ENCODE data around the gene KIFC3. TPM values are rescaled to one million over a fixed set of nuclear protein-coding genes. Genes with fewer than 3 reads are reported as not detected.

The KIFC3 gene
- total RNA-seq, 8 experiments from 2014 or later: 2.7 to 32.4 (median 8.2) TPM

GRCh38 chr16:57834936-57835335, 32.6 kb upstream of the KIFC3 start:
- H3K27ac ChIP-seq: no peak overlapping the region
- peak in 6 of 8 experiments; percentile 25 to 73 (median 54) for ATAC-seq (replicated peaks in 6 of 8)
- peaks cover 26 to 28% of the 10 kb centered on the region in 2 donors for H3K4me1 ChIP-seq (replicated peaks in 1 of 2)
- H3K4me3 ChIP-seq: no peak overlapping the region
- in situ Hi-C loops (cut with MboI; ENCODE audit: low pct_unique_long_range_greater_than_20kb in 2 of 9, low sequenced_read_pairs in 9 of 9, unreplicated experiment in 9 of 9): no loop called here
- 0 to 47% (median 24%) methylated on average over 1 to 5 of the region's 5 CpGs; no CpG with 5 or more reads in 3 of the 10 experiments for WGBS, 10 experiments

DNA sequence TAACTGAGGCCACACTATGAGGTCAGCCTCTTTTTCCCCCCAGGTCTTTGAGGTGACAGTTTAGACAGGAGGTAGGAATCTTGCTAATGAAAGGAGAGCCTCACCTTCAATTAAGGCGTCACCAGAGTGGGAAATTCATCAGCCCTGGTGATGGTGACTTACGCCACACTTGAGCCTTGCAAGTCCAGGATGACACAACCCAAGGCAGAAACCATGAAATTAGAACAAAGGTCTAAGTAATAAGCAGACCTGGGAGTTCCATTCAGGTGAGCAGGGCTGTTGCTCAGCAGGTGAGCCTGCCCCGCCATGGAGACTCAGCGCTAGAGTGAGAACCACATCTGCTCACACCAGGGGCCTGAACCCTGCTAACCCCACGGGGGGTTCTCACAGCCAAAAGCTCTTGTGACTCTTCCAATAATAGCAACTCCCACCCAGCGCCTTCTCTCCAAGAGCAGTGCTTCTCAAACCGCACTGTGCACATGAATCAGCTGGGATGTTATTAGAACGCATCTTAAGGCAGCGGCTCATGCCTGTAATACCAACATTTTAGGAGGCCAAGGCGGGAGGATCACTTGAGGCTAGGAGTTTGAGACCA, 28.7 kb upstream of the KIFC3 start:
- H3K4me3 ChIP-seq: no peak overlapping the region
- H3K27ac ChIP-seq: no peak overlapping the region
- in situ Hi-C loops (cut with MboI; ENCODE audit: low pct_unique_long_range_greater_than_20kb in 2 of 9, low sequenced_read_pairs in 9 of 9, unreplicated experiment in 9 of 9): no loop called here
- H3K4me1 ChIP-seq (replicated peaks in 1 of 2): peaks cover 7 to 8% of the 10 kb centered on the region in 2 donors
- 74 to 100% (median 86%) methylated on average over 1 to 9 of the region's 10 CpGs; no CpG with 5 or more reads in 1 of the 10 experiments for WGBS, 10 experiments
- no peak for ATAC-seq (replicated peaks in 6 of 8)

DNA sequence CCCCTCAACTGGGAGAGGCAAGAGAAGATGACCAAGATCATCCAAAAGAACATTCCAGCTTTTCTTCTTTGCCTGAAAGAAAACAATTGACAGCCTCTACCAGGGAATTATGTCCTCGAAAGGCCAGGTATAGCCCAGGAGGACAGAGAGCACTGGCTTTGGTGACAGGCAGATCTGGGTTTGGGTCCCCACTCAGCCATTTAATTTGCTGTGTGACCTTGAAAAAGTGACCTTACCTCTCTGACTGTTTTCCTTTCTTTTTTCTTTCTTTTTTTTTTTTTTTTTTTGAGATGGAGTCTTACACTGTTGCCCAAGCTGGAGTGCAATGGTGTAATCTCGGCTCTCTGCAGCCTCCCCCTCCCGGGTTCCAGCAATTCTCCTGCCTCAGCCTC, 27.7 kb upstream of the KIFC3 start:
- Histone ChIP-seq H3K4me3 (no peak overlapping the region), H3K27ac (no peak overlapping the region), H3K4me1 (replicated peaks in 1 of 2) (peaks cover 4 to 5% of the 10 kb centered on the region in 2 donors)
- WGBS, 10 experiments: 5 to 83% (median 67%) methylated on average over 1 to 3 of the region's 3 CpGs; no CpG with 5 or more reads in 1 of the 10 experiments
- in situ Hi-C loops (cut with MboI; ENCODE audit: low pct_unique_long_range_greater_than_20kb in 2 of 9, low sequenced_read_pairs in 9 of 9, unreplicated experiment in 9 of 9): no loop called here
- no peak for ATAC-seq (replicated peaks in 6 of 8)

GRCh38 chr16:57828272-57829161, 26.2 kb upstream of the KIFC3 start:
- H3K4me1 ChIP-seq (replicated peaks in 1 of 2): no peaks in the 10 kb centered on the region
- 22 to 92% (median 54%) methylated on average over 1 to 6 of the region's 13 CpGs; no CpG with 5 or more reads in 2 of the 10 experiments for WGBS, 10 experiments
- H3K27ac ChIP-seq: no peak overlapping the region
- H3K4me3 ChIP-seq: no peak overlapping the region
- no peak for ATAC-seq (replicated peaks in 6 of 8)
- in situ Hi-C loops (cut with MboI; ENCODE audit: low pct_unique_long_range_greater_than_20kb in 2 of 9, low sequenced_read_pairs in 9 of 9, unreplicated experiment in 9 of 9): no loop called here

- WGBS, 10 experiments: 31 to 100% (median 73%) methylated on average over 1 to 9 of the region's 22 CpGs; no CpG with 5 or more reads in 2 of the 10 experiments
- Histone ChIP-seq H3K27ac (no peak overlapping the region), H3K4me1 (replicated peaks in 1 of 2) (no peaks in the 10 kb centered on the region), H3K4me3 (no peak overlapping the region)
- no peak for ATAC-seq (replicated peaks in 6 of 8)
- in situ Hi-C loops (cut with MboI; ENCODE audit: low pct_unique_long_range_greater_than_20kb in 2 of 9, low sequenced_read_pairs in 9 of 9, unreplicated experiment in 9 of 9): no loop called here
Observed at GRCh38 chr16:57826706-57827625, 24.7 kb upstream of the KIFC3 start.

- in situ Hi-C loops (cut with MboI; ENCODE audit: low pct_unique_long_range_greater_than_20kb in 2 of 9, low sequenced_read_pairs in 9 of 9, unreplicated experiment in 9 of 9): no loop called here
- Histone ChIP-seq H3K4me3 (no peak overlapping the region), H3K27ac (no peak overlapping the region), H3K4me1 (replicated peaks in 1 of 2) (no peaks in the 10 kb centered on the region)
- ATAC-seq (replicated peaks in 6 of 8): no peak
- 0 to 78% (median 43%) methylated on average over 1 to 4 of the region's 4 CpGs for WGBS, 10 experiments
Observed at GRCh38 chr16:57826052-57826451, 23.8 kb upstream of the KIFC3 start.

GRCh38 chr16:57825298-57826044, 23.2 kb upstream of the KIFC3 start:
- Histone ChIP-seq H3K4me1 (replicated peaks in 1 of 2) (no peaks in the 10 kb centered on the region), H3K27ac (no peak overlapping the region), H3K4me3 (no peak overlapping the region)
- in situ Hi-C loops (cut with MboI; ENCODE audit: low pct_unique_long_range_greater_than_20kb in 2 of 9, low sequenced_read_pairs in 9 of 9, unreplicated experiment in 9 of 9): no loop called here
- ATAC-seq (replicated peaks in 6 of 8): no peak
- 8 to 100% (median 69%) methylated on average over 1 to 5 of the region's 6 CpGs; no CpG with 5 or more reads in 3 of the 10 experiments for WGBS, 10 experiments

GRCh38 chr16:57824888-57825287, 22.6 kb upstream of the KIFC3 start:
- 70 to 90% (median 83%) methylated on average over 1 to 2 of the region's 2 CpGs; no CpG with 5 or more reads in 6 of the 10 experiments for WGBS, 10 experiments
- in situ Hi-C loops (cut with MboI; ENCODE audit: low pct_unique_long_range_greater_than_20kb in 2 of 9, low sequenced_read_pairs in 9 of 9, unreplicated experiment in 9 of 9): no loop called here
- H3K4me1 ChIP-seq (replicated peaks in 1 of 2): no peaks in the 10 kb centered on the region
- no peak for ATAC-seq (replicated peaks in 6 of 8)
- no peak overlapping the region for H3K27ac ChIP-seq
- H3K4me3 ChIP-seq: no peak overlapping the region

DNA sequence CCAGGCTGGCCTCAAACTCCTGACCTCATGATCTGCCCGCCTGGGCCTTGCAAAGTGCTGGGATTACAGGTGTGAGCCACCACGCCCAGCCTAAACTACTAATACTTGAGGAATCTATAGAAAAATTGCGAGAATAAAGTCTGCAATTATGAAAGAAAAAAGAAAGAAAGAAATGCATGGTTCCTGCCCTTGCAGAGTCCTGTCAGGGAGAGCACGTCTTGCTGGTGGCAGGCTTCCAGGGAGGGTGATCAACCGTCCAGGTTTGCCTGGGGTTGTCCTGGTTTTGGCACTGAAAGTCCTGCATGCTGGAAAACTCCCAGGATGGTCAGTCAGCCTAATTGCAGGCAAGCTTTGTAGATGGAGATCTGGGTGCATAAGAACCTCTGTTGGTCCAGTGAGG, 21.5 kb upstream of the KIFC3 start:
- no peak for ATAC-seq (replicated peaks in 6 of 8)
- Histone ChIP-seq H3K4me3 (no peak overlapping the region), H3K27ac (no peak overlapping the region), H3K4me1 (replicated peaks in 1 of 2) (no peaks in the 10 kb centered on the region)
- in situ Hi-C loops (cut with MboI; ENCODE audit: low pct_unique_long_range_greater_than_20kb in 2 of 9, low sequenced_read_pairs in 9 of 9, unreplicated experiment in 9 of 9): no loop called here
- 33 to 100% (median 90%) methylated on average over 1 to 3 of the region's 5 CpGs; no CpG with 5 or more reads in 5 of the 10 experiments for WGBS, 10 experiments

GRCh38 chr16:57822856-57823255, 20.6 kb upstream of the KIFC3 start:
- no peak for ATAC-seq (replicated peaks in 6 of 8)
- no peak overlapping the region for H3K4me3 ChIP-seq
- 0 to 100% (median 26%) methylated on average over 1 to 2 of the region's 2 CpGs; no CpG with 5 or more reads in 2 of the 10 experiments for WGBS, 10 experiments
- in situ Hi-C loops (cut with MboI; ENCODE audit: low pct_unique_long_range_greater_than_20kb in 2 of 9, low sequenced_read_pairs in 9 of 9, unreplicated experiment in 9 of 9): no loop called here
- no peaks in the 10 kb centered on the region for H3K4me1 ChIP-seq (replicated peaks in 1 of 2)
- no peak overlapping the region for H3K27ac ChIP-seq

GRCh38 chr16:57822018-57822553, 19.8 kb upstream of the KIFC3 start:
- 0 to 100% (median 86%) methylated on average over 1 to 5 of the region's 5 CpGs; no CpG with 5 or more reads in 2 of the 10 experiments for WGBS, 10 experiments
- Histone ChIP-seq H3K4me3 (no peak overlapping the region), H3K4me1 (replicated peaks in 1 of 2) (no peaks in the 10 kb centered on the region), H3K27ac (no peak overlapping the region)
- in situ Hi-C loops (cut with MboI; ENCODE audit: low pct_unique_long_range_greater_than_20kb in 2 of 9, low sequenced_read_pairs in 9 of 9, unreplicated experiment in 9 of 9): no loop called here
- no peak for ATAC-seq (replicated peaks in 6 of 8)

Data from motor neuron (in vitro differentiated cells).